ENCODE results near the gene ZNF565. TPM values are rescaled to one million over a fixed set of nuclear protein-coding genes. Genes with fewer than 3 reads are reported as not detected.

ZNF565 gene
- total and polyA plus RNA-seq, 2 of the 13 experiments (the other 11 are each of a cell fraction or from before 2014, with no cell fraction given) = 1.8 to 5.2 TPM

- TF ChIP-seq PATZ1 (CRISPR knock-in tag; IDR thresholded peaks at IDR 0.05) (peak; percentile 66; the same call in 1 of the 2 replicates), NCOA2 (CRISPR knock-in tag; IDR thresholded peaks at IDR 0.05) (no peak), KDM5A (IDR thresholded peaks at IDR 0.05; ENCODE audit: borderline replicate concordance, low read length) (peak; percentile 38; the same call in 1 of the 2 replicates), HOXA7 (CRISPR knock-in tag; IDR thresholded peaks at IDR 0.05) (no peak), ZNF7 (CRISPR knock-in tag; IDR thresholded peaks at IDR 0.05) (no peak), HOXA3 (CRISPR knock-in tag; IDR thresholded peaks at IDR 0.05) (peak; percentile 30; the same call in 1 of the 2 replicates), ZNF235 (CRISPR knock-in tag; IDR thresholded peaks at IDR 0.05; ENCODE audit: borderline replicate concordance) (0 out of 2 replicates have a peak, but pooled peaks have one; percentile 20), PCBP2 (optimal IDR thresholded peaks at IDR 0.05; ENCODE audit: low read depth, low read length, poor library complexity, severe bottlenecking) (no peak), SAP130 (CRISPR knock-in tag; IDR thresholded peaks at IDR 0.05; ENCODE audit: low read depth) (peak; percentile 22), ARHGAP35 (CRISPR knock-in tag; IDR thresholded peaks at IDR 0.05; ENCODE audit: borderline replicate concordance) (no peak), HES4 (CRISPR knock-in tag; IDR thresholded peaks at IDR 0.05; ENCODE audit: borderline replicate concordance) (0 out of 2 replicates have a peak, but pooled peaks have one; percentile 27), FOXJ3 (CRISPR knock-in tag; IDR thresholded peaks at IDR 0.05; ENCODE audit: borderline replicate concordance) (no peak), E2F2 (CRISPR knock-in tag; IDR thresholded peaks at IDR 0.05; ENCODE audit: borderline replicate concordance) (0 out of 2 replicates have a peak, but pooled peaks have one; percentile 31), ZNF747 (CRISPR knock-in tag; IDR thresholded peaks at IDR 0.05; ENCODE audit: borderline replicate concordance) (0 out of 2 replicates have a peak, but pooled peaks have one; percentile 30), NCOA5 (CRISPR knock-in tag; IDR thresholded peaks at IDR 0.05) (no peak), AHDC1 (CRISPR knock-in tag; IDR thresholded peaks at IDR 0.05; ENCODE audit: borderline replicate concordance) (0 out of 2 replicates have a peak, but pooled peaks have one; percentile 2), PTBP1 (IDR thresholded peaks at IDR 0.05; ENCODE audit: low read depth, low read length, poor library complexity, severe bottlenecking) (peak; percentile 45)
- TF ChIP-seq, protein P1, sequence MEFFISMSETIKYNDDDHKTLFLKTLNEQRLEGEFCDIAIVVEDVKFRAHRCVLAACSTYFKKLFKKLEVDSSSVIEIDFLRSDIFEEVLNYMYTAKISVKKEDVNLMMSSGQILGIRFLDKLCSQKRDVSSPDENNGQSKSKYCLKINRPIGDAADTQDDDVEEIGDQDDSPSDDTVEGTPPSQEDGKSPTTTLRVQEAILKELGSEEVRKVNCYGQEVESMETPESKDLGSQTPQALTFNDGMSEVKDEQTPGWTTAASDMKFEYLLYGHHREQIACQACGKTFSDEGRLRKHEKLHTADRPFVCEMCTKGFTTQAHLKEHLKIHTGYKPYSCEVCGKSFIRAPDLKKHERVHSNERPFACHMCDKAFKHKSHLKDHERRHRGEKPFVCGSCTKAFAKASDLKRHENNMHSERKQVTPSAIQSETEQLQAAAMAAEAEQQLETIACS (CRISPR knock-in tag; IDR thresholded peaks at IDR 0.05) = no peak
Measured at GRCh38 chr19:36140304-36141038, 74.0 kb downstream of the ZNF565 start (continued).

Measured in HepG2 (cell line).